ENCODE data around the gene NSL1. TPM values are rescaled to one million over a fixed set of nuclear protein-coding genes. Genes with fewer than 3 reads are reported as not detected.

The NSL1 gene
- total and polyA plus RNA-seq, 2 experiments from 2014 or later, result 30.7 to 32.0 TPM

DNA sequence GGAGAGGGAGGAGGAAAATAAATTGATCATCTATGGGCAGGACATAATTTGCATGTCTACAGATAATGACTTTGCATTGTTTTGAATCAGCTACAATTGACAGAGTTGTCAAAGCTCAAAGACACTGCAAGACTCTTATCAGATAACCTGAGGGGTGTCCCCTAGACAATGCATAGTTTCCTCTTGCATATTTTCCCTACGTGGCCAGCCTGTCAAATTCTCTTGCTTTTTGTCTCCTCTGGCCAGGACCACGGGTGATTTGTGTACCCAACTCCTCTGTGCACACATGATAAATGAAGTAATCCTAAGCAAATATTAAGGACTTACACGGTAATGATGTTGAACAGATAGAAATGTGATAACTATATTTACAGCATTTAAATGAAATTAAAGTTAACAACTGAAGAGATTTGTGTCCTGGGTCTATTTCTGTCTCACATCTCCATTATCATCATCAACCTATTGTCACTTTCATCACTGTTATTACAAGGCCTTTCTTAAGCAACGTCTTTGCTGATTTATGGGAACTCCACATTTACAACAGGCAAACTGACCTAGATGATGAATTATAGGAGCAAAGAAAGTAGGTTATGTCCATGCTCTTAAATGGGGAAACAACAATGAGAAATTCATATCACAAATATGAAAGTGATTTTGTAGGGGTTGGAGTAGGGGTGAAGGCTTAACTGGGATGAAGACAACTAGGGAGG, 110.7 kb downstream of the NSL1 start:
- WGBS, 2 experiments (ENCODE audit: low coverage in 1 of 2, low lambda C conversion rate in 2 of 2, missing lambda C conversion rate in 2 of 2), result 32 to 42% methylated on average over 4 of the region's 4 CpGs
- no peak overlapping the region for H3K27ac ChIP-seq
- no peak overlapping the region for H2AFZ ChIP-seq

DNA sequence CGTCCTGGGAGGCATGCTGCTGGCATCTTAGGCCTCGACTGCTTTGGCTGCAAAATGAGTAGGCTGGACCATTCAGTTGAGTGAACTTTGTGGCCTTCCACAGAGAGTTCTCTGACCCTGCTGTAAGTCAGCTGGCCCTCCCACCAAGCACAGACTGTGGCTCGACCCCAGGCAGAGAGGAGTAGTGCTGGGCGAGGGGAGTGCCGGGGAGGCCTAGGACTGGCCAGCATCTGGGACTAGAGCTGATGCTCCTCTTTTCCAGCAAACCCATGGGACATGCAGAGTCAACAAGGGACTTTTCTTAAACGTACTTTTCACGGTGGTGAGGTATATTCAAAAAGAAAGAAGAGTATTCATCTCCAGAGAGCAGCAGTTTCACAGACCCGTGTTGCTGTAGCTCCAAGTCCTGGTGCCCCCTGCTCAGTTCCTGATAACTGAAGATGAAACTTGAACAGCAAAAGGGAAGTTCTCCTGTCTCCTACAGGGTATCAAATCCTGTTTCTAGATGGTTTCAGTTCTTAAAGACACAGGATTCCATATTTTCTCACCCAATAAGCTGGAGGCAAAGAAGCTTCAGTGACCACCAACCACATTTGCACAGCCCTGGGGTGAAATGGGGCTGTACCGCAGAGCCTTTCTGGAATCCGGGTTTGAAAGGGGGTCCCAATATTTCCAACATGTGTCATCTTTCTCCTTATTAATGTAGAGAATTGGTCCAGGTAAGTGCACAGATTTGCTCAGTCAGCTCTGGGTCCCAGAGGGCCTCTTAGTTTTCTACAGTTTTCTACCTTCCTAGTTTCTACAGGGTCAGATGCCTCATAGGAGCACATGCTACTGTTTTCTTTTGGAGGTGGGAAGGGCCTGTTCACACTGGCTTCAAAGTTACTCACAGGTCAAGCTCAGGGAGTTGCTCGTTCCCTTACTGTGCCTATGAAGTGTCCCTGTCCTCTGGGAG, 112.8 kb downstream of the NSL1 start:
- TF ChIP-seq EZH2phosphoT487 (IDR thresholded peaks at IDR 0.05; ENCODE audit: insufficient read depth, low read depth) (no peak), EZH2 (IDR thresholded peaks at IDR 0.05; ENCODE audit: insufficient read depth, poor library complexity, severe bottlenecking) (no peak)

More for the DNA sequence above, 110.7 kb downstream of the NSL1 start:
- Histone ChIP-seq H3K79me2 (ENCODE audit: insufficient read depth) (no peaks in the 10 kb centered on the region), H3K4me2 (ENCODE audit: unreplicated experiment) (no peak overlapping the region), H3K9me2 (ENCODE audit: insufficient read depth) (no peaks in the 10 kb centered on the region), H3K27me3 (replicated peaks; ENCODE audit: insufficient read depth) (no peaks in the 10 kb centered on the region), H3F3A (ENCODE audit: insufficient read depth) (no peaks in the 10 kb centered on the region), H4K20me1 (ENCODE audit: insufficient read depth) (no peaks in the 10 kb centered on the region), H3K36me3 (ENCODE audit: low read depth) (no peaks in the 10 kb centered on the region), H3K4me1 (ENCODE audit: insufficient read depth) (no peaks in the 10 kb centered on the region), H3K9ac (no peak overlapping the region), H3K9me3 (ENCODE audit: low read depth) (no peaks in the 10 kb centered on the region), H3K4me3 (no peak overlapping the region)
- TF ChIP-seq EZH2phosphoT487 (IDR thresholded peaks at IDR 0.05; ENCODE audit: insufficient read depth, low read depth) (no peak), EZH2 (IDR thresholded peaks at IDR 0.05; ENCODE audit: insufficient read depth, poor library complexity, severe bottlenecking) (no peak)
- in situ Hi-C loops (cut with MboI), result no loop called here
- no peak for DNase-seq

DNA sequence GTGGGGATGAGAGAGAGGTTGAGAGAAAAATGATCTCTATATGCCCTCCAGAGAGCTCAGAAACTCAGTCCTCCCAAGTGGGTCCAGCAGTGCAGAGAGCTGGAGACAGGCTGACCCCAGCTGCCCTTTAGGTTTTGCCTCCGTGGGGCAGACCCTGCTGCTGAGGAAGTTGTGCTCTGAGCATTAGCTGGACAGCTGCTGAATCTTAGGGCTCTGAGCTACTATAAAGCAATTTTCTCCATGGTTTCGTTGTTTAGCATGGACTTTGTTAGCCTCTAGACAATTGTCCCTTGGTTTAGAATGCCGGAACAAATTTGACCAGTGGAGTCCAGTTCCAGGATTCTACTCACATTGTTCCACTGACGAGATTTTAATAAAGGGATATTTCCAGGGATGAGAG, 114.0 kb downstream of the NSL1 start:
- WGBS, 2 experiments (ENCODE audit: low coverage in 1 of 2, low lambda C conversion rate in 2 of 2, missing lambda C conversion rate in 2 of 2), result 52 to 61% methylated on average over 4 of the region's 4 CpGs
- Histone ChIP-seq H3K27ac (no peak overlapping the region), H3K79me2 (ENCODE audit: insufficient read depth) (no peaks in the 10 kb centered on the region), H3F3A (ENCODE audit: insufficient read depth) (no peaks in the 10 kb centered on the region), H2AFZ (no peak overlapping the region), H3K27me3 (replicated peaks; ENCODE audit: insufficient read depth) (no peaks in the 10 kb centered on the region), H3K4me2 (ENCODE audit: unreplicated experiment) (no peak overlapping the region), H3K9me2 (ENCODE audit: insufficient read depth) (no peaks in the 10 kb centered on the region), H3K9ac (no peak overlapping the region), H3K4me1 (ENCODE audit: insufficient read depth) (no peaks in the 10 kb centered on the region), H3K36me3 (ENCODE audit: low read depth) (no peaks in the 10 kb centered on the region), H3K4me3 (no peak overlapping the region), H3K9me3 (ENCODE audit: low read depth) (no peaks in the 10 kb centered on the region), H4K20me1 (ENCODE audit: insufficient read depth) (no peaks in the 10 kb centered on the region)
- TF ChIP-seq EZH2 (IDR thresholded peaks at IDR 0.05; ENCODE audit: insufficient read depth, poor library complexity, severe bottlenecking) (no peak), EZH2phosphoT487 (IDR thresholded peaks at IDR 0.05; ENCODE audit: insufficient read depth, low read depth) (no peak)
- DNase-seq, result no peak
- in situ Hi-C loops (cut with MboI), result no loop called here

More for the DNA sequence above, 112.8 kb downstream of the NSL1 start:
- no peak overlapping the region for H3K4me3 ChIP-seq
- H2AFZ ChIP-seq, result no peak overlapping the region
- no peaks in the 10 kb centered on the region for H3K9me3 ChIP-seq (ENCODE audit: low read depth)
- H3K9me2 ChIP-seq (ENCODE audit: insufficient read depth), result no peaks in the 10 kb centered on the region
- no peak overlapping the region for H3K9ac ChIP-seq
- H3K27ac ChIP-seq, result no peak overlapping the region
- no peaks in the 10 kb centered on the region for H3K36me3 ChIP-seq (ENCODE audit: low read depth)
- 71 to 73% methylated on average over 11 of the region's 11 CpGs for WGBS, 2 experiments (ENCODE audit: low coverage in 1 of 2, low lambda C conversion rate in 2 of 2, missing lambda C conversion rate in 2 of 2)
- H3F3A ChIP-seq (ENCODE audit: insufficient read depth), result no peaks in the 10 kb centered on the region
- H3K4me1 ChIP-seq (ENCODE audit: insufficient read depth), result no peaks in the 10 kb centered on the region
- no peak for DNase-seq
- in situ Hi-C loops (cut with MboI), result no loop called here
- no peaks in the 10 kb centered on the region for H3K79me2 ChIP-seq (ENCODE audit: insufficient read depth)
- no peaks in the 10 kb centered on the region for H4K20me1 ChIP-seq (ENCODE audit: insufficient read depth)
- no peaks in the 10 kb centered on the region for H3K27me3 ChIP-seq (replicated peaks; ENCODE audit: insufficient read depth)
- H3K4me2 ChIP-seq (ENCODE audit: unreplicated experiment), result no peak overlapping the region

DNA sequence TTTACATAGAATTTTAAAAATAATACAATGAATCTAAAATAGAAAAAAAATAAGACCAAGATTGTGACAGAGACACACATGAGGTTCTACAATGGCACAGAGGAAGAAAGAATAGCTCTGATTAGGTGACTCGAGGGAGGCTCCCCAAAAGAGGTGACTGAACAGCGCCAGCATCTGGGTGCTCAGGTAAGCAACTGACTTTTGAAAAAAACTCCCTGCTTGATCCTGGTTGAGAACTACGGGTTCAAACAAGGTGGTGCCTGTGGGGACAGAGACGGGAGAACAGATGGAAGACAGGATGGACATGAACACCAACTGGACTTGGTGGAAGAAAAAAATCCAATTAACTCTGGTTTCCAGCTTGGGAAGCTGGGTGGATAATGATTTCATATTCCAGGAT, 114.4 kb downstream of the NSL1 start:
- Histone ChIP-seq H3K27ac (no peak overlapping the region), H3K9ac (no peak overlapping the region), H3F3A (ENCODE audit: insufficient read depth) (no peaks in the 10 kb centered on the region), H3K36me3 (ENCODE audit: low read depth) (no peaks in the 10 kb centered on the region), H3K9me2 (ENCODE audit: insufficient read depth) (no peaks in the 10 kb centered on the region), H3K4me2 (ENCODE audit: unreplicated experiment) (no peak overlapping the region), H3K4me3 (no peak overlapping the region), H3K9me3 (ENCODE audit: low read depth) (no peaks in the 10 kb centered on the region), H3K79me2 (ENCODE audit: insufficient read depth) (no peaks in the 10 kb centered on the region), H4K20me1 (ENCODE audit: insufficient read depth) (no peaks in the 10 kb centered on the region), H3K27me3 (replicated peaks; ENCODE audit: insufficient read depth) (no peaks in the 10 kb centered on the region), H2AFZ (no peak overlapping the region), H3K4me1 (ENCODE audit: insufficient read depth) (no peaks in the 10 kb centered on the region)
- TF ChIP-seq EZH2phosphoT487 (IDR thresholded peaks at IDR 0.05; ENCODE audit: insufficient read depth, low read depth) (no peak), EZH2 (IDR thresholded peaks at IDR 0.05; ENCODE audit: insufficient read depth, poor library complexity, severe bottlenecking) (no peak)
- 79 to 80% methylated on average over 4 of the region's 4 CpGs for WGBS, 2 experiments (ENCODE audit: low coverage in 1 of 2, low lambda C conversion rate in 2 of 2, missing lambda C conversion rate in 2 of 2)
- in situ Hi-C loops (cut with MboI), result no loop called here
- no peak for DNase-seq

Other genes starting within 250 kb of the NSL1 start
- 0.86 and 4.9 TPM in 2 replicates for gene ATF3, start 183.0 kb downstream of the NSL1 start, total RNA-seq (2014; rRNA removed; shearing (Covaris generic))
- 1.5 and 1.7 TPM in 2 replicates for gene ATF3, start 183.0 kb downstream of the NSL1 start, polyA plus RNA-seq (2016; fragmentation: Nextera tagmentation; extraction: Ambion mirVana)
- 0.86 and 1.4 TPM in 2 replicates for gene BATF3, start 91.9 kb downstream of the NSL1 start, total RNA-seq (2014; rRNA removed; shearing (Covaris generic))
- gene BATF3, start 91.9 kb downstream of the NSL1 start, polyA plus RNA-seq (2016; fragmentation: Nextera tagmentation; extraction: Ambion mirVana), result 0.46 and 0.60 TPM in 2 replicates
- gene TATDN3, start 117 bp upstream of the NSL1 start, total RNA-seq (2014; rRNA removed; shearing (Covaris generic)), result 12.4 and 14.8 TPM in 2 replicates
- gene TATDN3, start 117 bp upstream of the NSL1 start, polyA plus RNA-seq (2016; fragmentation: Nextera tagmentation; extraction: Ambion mirVana), result 14.9 and 18.9 TPM in 2 replicates
- gene SPATA45, start 55.9 kb upstream of the NSL1 start, total RNA-seq (2014; rRNA removed; shearing (Covaris generic)), result not detected in 2 replicates
- gene SPATA45, start 55.9 kb upstream of the NSL1 start, polyA plus RNA-seq (2016; fragmentation: Nextera tagmentation; extraction: Ambion mirVana), result not detected in 2 replicates
- gene FLVCR1, start 66.5 kb upstream of the NSL1 start, total RNA-seq (2014; rRNA removed; shearing (Covaris generic)), result 2.3 and 4.2 TPM in 2 replicates
- gene FLVCR1, start 66.5 kb upstream of the NSL1 start, polyA plus RNA-seq (2016; fragmentation: Nextera tagmentation; extraction: Ambion mirVana), result 0.81 and 0.86 TPM in 2 replicates
- not detected in 2 replicates for gene VASH2, start 158.8 kb upstream of the NSL1 start, total RNA-seq (2014; rRNA removed; shearing (Covaris generic))
- 0.06 and 0.19 TPM in 2 replicates for gene VASH2, start 158.8 kb upstream of the NSL1 start, polyA plus RNA-seq (2016; fragmentation: Nextera tagmentation; extraction: Ambion mirVana)
- 28.5 and 39.2 TPM in 2 replicates for gene ANGEL2, start 224.1 kb upstream of the NSL1 start, total RNA-seq (2014; rRNA removed; shearing (Covaris generic))
- 19.7 and 22.5 TPM in 2 replicates for gene ANGEL2, start 224.1 kb upstream of the NSL1 start, polyA plus RNA-seq (2016; fragmentation: Nextera tagmentation; extraction: Ambion mirVana)

All from GM23248 (cell line).